Left lung (tissue), 10 donors: ENCODE results near the gene STAC2. TPM values are rescaled to one million over a fixed set of nuclear protein-coding genes. Genes with fewer than 3 reads are reported as not detected.

Source experiments
- ATAC-seq: fragments of 200-7000 bp; cut with Tn5 transposase; one replicate; pipeline ENCODE4 v1.9.1; 2020; ENCODE audit warnings: moderate library complexity
- DNase-seq, 4 donors: peaks; one replicate each; pipeline ENCODE4 v3.0.0-alpha.2; 2013 to 2020
- H3K27ac ChIP-seq, 2 donors: fragments of 200-600 bp; sonication (generic) in 1 of 2; one replicate each; pipeline versions ENCODE4 v1.5.0 to v1.8.0; 2020 to 2021
- H3K27me3 ChIP-seq, 2 donors: fragments of 200-600 bp; sonication (generic) in 1 of 2; one replicate each; pipeline versions ENCODE4 v1.5.0 to v1.8.0; 2020 to 2021
- H3K36me3 ChIP-seq, 2 donors: fragments of 200-600 bp; sonication (generic) in 1 of 2; one replicate each; pipeline versions ENCODE4 v1.5.0 to v1.8.0; 2020 to 2021
- H3K4me1 ChIP-seq, 2 donors: fragments of 200-600 bp; one replicate each; pipeline ENCODE4 v1.8.0; 2021
- H3K4me3 ChIP-seq, 2 donors: fragments of 200-600 bp; sonication (generic) in 1 of 2; one replicate each; pipeline versions ENCODE4 v1.5.0 to v1.8.0; 2020 to 2021; ENCODE audit warnings: mild to moderate bottlenecking in 1 of 2
- H3K9me3 ChIP-seq, 2 donors: fragments of 200-600 bp; sonication (generic) in 1 of 2; one replicate each; pipeline versions ENCODE4 v1.5.0 to v1.8.0; 2020 to 2021
- intact Hi-C, 2 donors: fragments of 100-400 bp; cut with DNase I; formaldehyde crosslinking; loops; one replicate each; pipeline versions ENCODE4 v1.11.2 to v1.14.2; 2022
- polyA plus RNA-seq, 6 donors: library from polyadenylated mRNA; unstranded; fragments of 120-200 nt; gene quantifications; one replicate each; pipeline ENCODE4 v1.2.1, GENCODE V29; 2013; ENCODE audit not compliant: insufficient read length in 6 of 6
- total RNA-seq, 2 donors: library from RNA; stranded (reverse); fragmentation: NEBNext Ultra II Directional; extraction: Animal tissue kit (Norgen Biotek cat#: 25700); gene quantifications; one replicate each; pipeline ENCODE4 v1.2.1, GENCODE V29; 2021
- TF ChIP-seq, protein P1 (sequence below), 2 donors: fragments of 200-600 bp; sonication (generic) in 1 of 2; IDR thresholded peaks; one replicate each; pipeline versions ENCODE4 v1.5.0 to v1.8.0; 2021; ENCODE audit warnings: antibody characterized with exemption in 2 of 2
- donor health status: DM: no; HTN: yes; CAD: no.
- donor health status: DM: no; HTN: no; CAD: no.

Gene STAC2
- total and polyA plus RNA-seq, 8 donors, result 0.14 to 0.55 (median 0.23) TPM

DNA sequence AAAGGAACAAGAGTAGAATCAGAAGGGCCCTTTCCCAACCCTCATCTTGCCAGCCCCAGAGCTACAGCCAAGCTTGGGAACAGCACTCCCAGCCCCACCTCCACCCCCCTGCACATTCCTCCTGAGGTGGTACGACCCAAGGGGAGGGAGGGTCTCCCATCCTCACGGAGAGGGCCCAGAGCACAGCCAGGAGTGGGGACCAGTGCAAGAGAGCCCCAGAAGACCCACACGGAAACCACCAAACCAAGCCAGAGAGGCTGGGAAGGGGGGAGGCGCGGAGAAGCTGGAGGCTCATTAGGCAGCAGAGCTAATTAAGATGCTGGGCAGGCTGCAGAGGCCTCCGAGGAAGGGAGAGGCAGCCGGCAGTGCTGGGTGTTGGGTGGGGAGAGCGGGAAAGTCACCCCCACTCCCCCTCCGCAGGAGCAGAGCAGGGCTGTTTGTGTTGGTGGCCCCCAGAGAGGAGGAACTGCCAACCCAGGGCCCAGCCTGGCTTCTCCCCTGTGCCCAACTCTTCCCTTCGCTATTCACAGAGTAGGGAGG, 30.7 kb downstream of the STAC2 start:
- Histone ChIP-seq H3K27me3 (peaks cover 0 to 23% of the 10 kb centered on the region in 2 donors), H3K4me1 (peaks cover 13 to 54% of the 10 kb centered on the region in 2 donors), H3K9me3 (no peaks in the 10 kb centered on the region), H3K27ac (peak overlapping the region; percentile 43 to 73), H3K36me3 (peaks cover 0 to 41% of the 10 kb centered on the region in 2 donors), H3K4me3 (peak overlapping the region in 1 of 2 donors; percentile 58)
- intact Hi-C loops, result no loop called here
- DNase-seq (no peak), ATAC-seq (peak; percentile 8)
- TF ChIP-seq, protein P1, sequence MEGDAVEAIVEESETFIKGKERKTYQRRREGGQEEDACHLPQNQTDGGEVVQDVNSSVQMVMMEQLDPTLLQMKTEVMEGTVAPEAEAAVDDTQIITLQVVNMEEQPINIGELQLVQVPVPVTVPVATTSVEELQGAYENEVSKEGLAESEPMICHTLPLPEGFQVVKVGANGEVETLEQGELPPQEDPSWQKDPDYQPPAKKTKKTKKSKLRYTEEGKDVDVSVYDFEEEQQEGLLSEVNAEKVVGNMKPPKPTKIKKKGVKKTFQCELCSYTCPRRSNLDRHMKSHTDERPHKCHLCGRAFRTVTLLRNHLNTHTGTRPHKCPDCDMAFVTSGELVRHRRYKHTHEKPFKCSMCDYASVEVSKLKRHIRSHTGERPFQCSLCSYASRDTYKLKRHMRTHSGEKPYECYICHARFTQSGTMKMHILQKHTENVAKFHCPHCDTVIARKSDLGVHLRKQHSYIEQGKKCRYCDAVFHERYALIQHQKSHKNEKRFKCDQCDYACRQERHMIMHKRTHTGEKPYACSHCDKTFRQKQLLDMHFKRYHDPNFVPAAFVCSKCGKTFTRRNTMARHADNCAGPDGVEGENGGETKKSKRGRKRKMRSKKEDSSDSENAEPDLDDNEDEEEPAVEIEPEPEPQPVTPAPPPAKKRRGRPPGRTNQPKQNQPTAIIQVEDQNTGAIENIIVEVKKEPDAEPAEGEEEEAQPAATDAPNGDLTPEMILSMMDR (IDR thresholded peaks at IDR 0.05), result no peak

DNA sequence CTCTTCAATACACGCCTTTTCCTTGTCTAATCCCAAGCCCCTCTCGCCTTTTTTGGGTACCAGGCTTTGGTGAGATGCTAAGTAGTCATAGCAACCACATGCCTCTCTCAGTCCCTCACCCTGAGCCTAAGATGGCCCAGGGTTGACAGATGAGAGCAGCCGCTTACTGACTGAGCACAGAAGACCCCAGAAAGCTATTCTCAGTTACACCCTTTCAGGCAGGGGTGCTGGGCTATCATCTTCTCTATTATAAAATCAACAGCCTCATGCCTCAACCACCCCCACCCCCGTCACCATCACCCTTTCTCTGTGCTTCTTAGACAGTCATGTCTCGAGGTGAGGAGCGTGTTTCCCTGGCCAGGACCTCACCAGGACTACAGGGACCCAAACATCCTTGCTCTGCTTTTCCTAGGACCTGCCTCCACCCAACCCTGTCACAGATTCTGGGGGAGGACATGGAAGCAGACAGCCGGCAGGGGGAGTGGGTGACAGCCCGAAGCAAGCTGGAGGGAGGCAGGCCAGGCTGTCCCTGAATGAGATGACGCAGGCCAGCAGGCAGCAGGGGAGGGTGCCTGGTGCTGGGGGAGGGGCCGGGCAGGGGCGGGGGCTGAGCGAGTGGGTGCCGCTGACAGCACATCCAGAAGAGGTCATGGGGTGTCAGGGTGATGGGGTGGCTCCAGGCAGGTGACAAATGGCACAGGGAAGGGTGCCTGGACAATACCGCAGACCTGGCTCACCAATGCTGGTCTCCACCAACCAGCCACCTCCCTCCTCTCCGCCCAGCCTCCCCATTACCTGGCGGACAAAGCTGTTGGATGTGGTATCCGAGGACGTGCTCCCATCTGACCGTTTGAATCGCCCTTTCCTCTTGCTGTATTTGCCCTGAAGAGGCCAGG, 31.4 kb downstream of the STAC2 start:
- Histone ChIP-seq H3K4me3 (peak overlapping the region in 1 of 2 donors; percentile 58), H3K9me3 (no peaks in the 10 kb centered on the region), H3K36me3 (peaks cover 0 to 48% of the 10 kb centered on the region in 2 donors), H3K4me1 (peaks cover 13 to 50% of the 10 kb centered on the region in 2 donors), H3K27ac (peak overlapping the region in 1 of 2 donors; percentile 73), H3K27me3 (peaks cover 0 to 23% of the 10 kb centered on the region in 2 donors)
- DNase-seq, result peak in 2 of 4 donors; percentile 55 to 64
- TF ChIP-seq, protein P1 (IDR thresholded peaks at IDR 0.05), result peak in 1 of 2 donors; percentile 21
- intact Hi-C loops, result no loop called here
- peak; percentile 30 for ATAC-seq

DNA sequence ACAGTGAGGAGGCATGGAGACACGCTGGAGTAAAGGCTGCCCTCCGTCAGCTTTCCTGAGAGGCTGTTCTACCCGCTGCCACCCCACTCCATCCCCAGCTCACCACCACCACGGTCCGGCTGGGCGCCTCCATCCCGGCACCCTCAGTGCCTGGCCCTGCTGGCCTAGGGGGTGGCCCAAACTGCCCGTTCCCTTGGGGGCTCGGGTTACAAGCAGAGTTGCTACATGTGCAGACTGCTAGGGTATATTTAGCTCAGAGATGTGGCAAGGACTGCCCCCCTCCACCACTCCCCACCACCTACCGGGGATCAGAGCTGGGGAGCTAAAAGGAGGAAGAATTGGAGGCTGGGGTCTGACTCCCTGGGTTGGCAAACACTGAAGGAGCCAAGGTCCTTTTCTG, 32.4 kb downstream of the STAC2 start:
- Histone ChIP-seq H3K4me1 (peaks cover 13 to 40% of the 10 kb centered on the region in 2 donors), H3K4me3 (no peak overlapping the region), H3K27me3 (peaks cover 0 to 23% of the 10 kb centered on the region in 2 donors), H3K27ac (no peak overlapping the region), H3K36me3 (peaks cover 0 to 58% of the 10 kb centered on the region in 2 donors), H3K9me3 (no peaks in the 10 kb centered on the region)
- DNase-seq (no peak), ATAC-seq (no peak)
- intact Hi-C loops, result no loop called here
- TF ChIP-seq, protein P1 (IDR thresholded peaks at IDR 0.05), result no peak

DNA sequence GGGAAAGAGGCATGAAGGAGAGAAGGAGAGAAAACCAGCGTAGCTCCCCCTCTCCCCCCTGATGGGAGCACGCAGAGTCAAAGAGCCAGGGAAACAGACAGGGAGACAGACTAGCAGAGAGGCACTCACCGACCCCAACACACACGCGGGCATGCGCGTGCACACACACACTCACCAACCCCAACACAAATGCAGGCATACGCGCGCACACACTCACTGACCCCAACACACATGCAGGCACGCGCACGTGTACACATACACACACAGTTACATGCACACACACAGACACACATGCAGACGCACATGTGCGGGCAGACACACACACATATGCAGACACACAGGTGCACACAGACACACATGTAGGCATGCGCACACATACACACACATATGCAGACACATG, 32.8 kb downstream of the STAC2 start:
- ATAC-seq (no peak), DNase-seq (no peak)
- Histone ChIP-seq H3K9me3 (no peaks in the 10 kb centered on the region), H3K36me3 (peaks cover 0 to 63% of the 10 kb centered on the region in 2 donors), H3K27me3 (peaks cover 0 to 19% of the 10 kb centered on the region in 2 donors), H3K4me3 (no peak overlapping the region), H3K4me1 (peaks cover 13 to 36% of the 10 kb centered on the region in 2 donors), H3K27ac (no peak overlapping the region)
- intact Hi-C loops, result no loop called here
- TF ChIP-seq, protein P1 (IDR thresholded peaks at IDR 0.05), result no peak
